Colonic mucosa (tissue), 4 donors: ENCODE data around the gene GHR. TPM values are rescaled to one million over a fixed set of nuclear protein-coding genes. Genes with fewer than 3 reads are reported as not detected.

Experiments
- DNase-seq: peaks from one replicate; pipeline ENCODE4 v3.0.0-alpha.2; 2020
- H3K27ac ChIP-seq: fragments of 200-600 bp; one replicate; pipeline ENCODE4 v1.8.0; 2021
- H3K27me3 ChIP-seq: fragments of 200-600 bp; one replicate; pipeline ENCODE4 v1.8.0; 2021
- H3K36me3 ChIP-seq: fragments of 200-600 bp; one replicate; pipeline ENCODE4 v1.8.0; 2021
- H3K4me1 ChIP-seq: fragments of 200-600 bp; one replicate; pipeline ENCODE4 v1.8.0; 2021; ENCODE audit warnings: mild to moderate bottlenecking
- H3K4me3 ChIP-seq: fragments of 200-600 bp; one replicate; pipeline ENCODE4 v1.8.0; 2021
- H3K9ac ChIP-seq, 2 donors: one replicate each; pipeline ENCODE4 v1.7.0; 2013; ENCODE audit warnings: control low read depth in 2 of 2, low read depth in 2 of 2, low read length in 2 of 2
- H3K9me3 ChIP-seq: fragments of 200-600 bp; one replicate; pipeline ENCODE4 v1.8.0; 2021
- CTCF ChIP-seq: fragments of 200-600 bp; IDR thresholded peaks from one replicate; pipeline ENCODE4 v1.8.0; 2022; ENCODE audit warnings: antibody characterized with exemption, mild to moderate bottlenecking
- intact Hi-C: fragments of 100-400 bp; cut with DNase I; formaldehyde crosslinking; loops from one replicate; pipeline ENCODE4 v1.14.1; 2022
- total RNA-seq, 2 donors: library from RNA; stranded (reverse); fragmentation: NEBNext Ultra II Directional in 1 of 2; extraction: Animal tissue kit (Norgen Biotek cat#: 25700) in 1 of 2; gene quantifications; one replicate each; pipeline ENCODE4 v1.2.1, GENCODE V29; 2021
- donor health status: healthy.
- donor health status: DM: no; HTN: no; CAD: no.
- donor health status: DM: no; HTN: no; CAD: no.

Gene GHR
- total RNA-seq, 2 donors from 2014 or later = 2.4 to 6.8 TPM

GRCh38 chr5:42768106-42768504 lies 344.9 kb downstream of the GHR start:
- no peak for TF ChIP-seq CTCF
- intact Hi-C loops = loop anchor here (5.0 to 10.0 kb wide), 3 partner anchors 124 to 913 kb away; no protein-coding TSS in a partner anchor
- Histone ChIP-seq H3K4me3 (no peak overlapping the region), H3K27ac (no peak overlapping the region), H3K4me1 (no peaks in the 10 kb centered on the region), H3K36me3 (no peaks in the 10 kb centered on the region), H3K9ac (no peak overlapping the region), H3K27me3 (no peaks in the 10 kb centered on the region), H3K9me3 (no peaks in the 10 kb centered on the region)
- DNase-seq = no peak

- DNase-seq = no peak
- no peaks in the 10 kb centered on the region for H3K4me1 ChIP-seq
- no peaks in the 10 kb centered on the region for H3K9me3 ChIP-seq
- no peak overlapping the region for H3K4me3 ChIP-seq
- H3K27ac ChIP-seq = no peak overlapping the region
- H3K36me3 ChIP-seq = no peaks in the 10 kb centered on the region
- H3K9ac ChIP-seq = no peak overlapping the region
- no peak for TF ChIP-seq CTCF
- intact Hi-C loops = loop anchor here (10.0 kb wide), 1 partner anchor 345 kb away; the partner anchor contains the start of gene GHR
- no peaks in the 10 kb centered on the region for H3K27me3 ChIP-seq
Measured at GRCh38 chr5:42770003-42770402, 346.8 kb downstream of the GHR start.
